Osteoblast (primary cell): ENCODE measurements around the gene POLR2C. TPM values are rescaled to one million over a fixed set of nuclear protein-coding genes. Genes with fewer than 3 reads are reported as not detected.
"Not testable (repeated sequence)": the region's sequence is repeated elsewhere in the genome, so short reads cannot be mapped to it uniquely, and the experiment has no call there.

Experiments
- DNase-seq: peaks from one replicate; pipeline ENCODE4 v3.0.0; 2011; ENCODE audit warnings: low spot score, mixed read lengths; ENCODE audit not compliant: insufficient read length; ENCODE audit errors: missing footprints
- H2AFZ ChIP-seq: 2 replicates; pipeline ENCODE4 v1.6.0; 2011; ENCODE audit warnings: mild to moderate bottlenecking, low read length
- H3K27ac ChIP-seq: 2 replicates; pipeline ENCODE4 v1.5.1; 2011; ENCODE audit warnings: mild to moderate bottlenecking, low read depth, low read length, moderate library complexity
- H3K27me3 ChIP-seq: 2 replicates; pipeline ENCODE4 v1.6.0; 2012; ENCODE audit warnings: mild to moderate bottlenecking, control low read depth, inconsistent platforms, low read length, moderate library complexity; ENCODE audit not compliant: insufficient read depth
- H3K36me3 ChIP-seq: 2 replicates; pipeline ENCODE4 v1.5.1; 2011; ENCODE audit warnings: mild to moderate bottlenecking, low read length, control low read depth, moderate library complexity; ENCODE audit not compliant: insufficient read depth
- H3K4me1 ChIP-seq: 2 replicates; pipeline ENCODE4 v1.5.1; 2011; ENCODE audit warnings: mild to moderate bottlenecking, low read length, control low read depth, moderate library complexity; ENCODE audit not compliant: insufficient read depth
- H3K4me2 ChIP-seq: 2 replicates; pipeline ENCODE4 v1.6.0; 2011; ENCODE audit warnings: mild to moderate bottlenecking, low read length; ENCODE audit not compliant: insufficient read depth
- H3K4me3 ChIP-seq: fragments of 200-600 bp; sonication (generic); 3 replicates; pipeline ENCODE4 v1.5.1; 2012; ENCODE audit warnings: mild to moderate bottlenecking, low read length, inconsistent platforms; ENCODE audit not compliant: insufficient read depth
- H3K79me2 ChIP-seq: 2 replicates; pipeline ENCODE4 v1.6.0; 2012; ENCODE audit warnings: mild to moderate bottlenecking, low read length, control low read depth, inconsistent platforms; ENCODE audit not compliant: insufficient read depth
- H3K9me3 ChIP-seq: 2 replicates; pipeline ENCODE4 v1.5.1; 2011; ENCODE audit warnings: low read depth, low read length, control low read depth
- H4K20me1 ChIP-seq: 2 replicates; pipeline ENCODE4 v1.6.0; 2012; ENCODE audit warnings: mild to moderate bottlenecking, low read length, control low read depth; ENCODE audit not compliant: insufficient read depth
- total RNA-seq: library from RNA; depleted of rRNA; stranded (reverse); fragments of >200 nt; gene quantifications from 2 replicates; pipeline ENCODE4 v1.2.3, GENCODE V29; 2012
- TF ChIP-seq, protein P1 (sequence below): IDR thresholded peaks from 2 replicates; pipeline ENCODE4 v1.5.1; 2011; ENCODE audit warnings: mild to moderate bottlenecking, low read depth, low read length, moderate library complexity; ENCODE audit errors: extremely low read depth

POLR2C gene
- total RNA-seq, 1 donor: 95.2 TPM

DNA sequence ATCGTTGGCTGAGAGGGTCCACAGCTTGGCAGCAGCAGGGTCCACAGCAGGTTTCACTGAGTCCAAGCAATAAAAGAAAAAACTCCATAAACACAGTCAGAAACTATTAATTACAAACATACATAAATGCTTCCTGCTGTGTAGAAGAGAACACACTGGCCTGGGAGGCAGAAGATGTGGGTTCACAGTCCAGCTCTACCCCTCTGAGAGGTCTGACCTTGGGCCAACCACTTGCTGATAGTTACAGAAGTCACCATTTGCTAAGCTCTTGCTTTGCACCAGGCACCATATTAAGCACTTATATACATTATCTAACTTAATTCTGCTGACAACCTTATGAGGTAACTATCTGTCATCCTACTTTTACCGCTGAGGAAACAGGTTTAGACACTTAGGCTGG lies 30.0 kb upstream of the POLR2C start:
- no peak overlapping the region for H2AFZ ChIP-seq
- H3K4me3 ChIP-seq: no peak overlapping the region

GRCh38 chr16:57432989-57433388 lies 29.5 kb upstream of the POLR2C start:
- Histone ChIP-seq H3K36me3 (peaks cover 80% of the 10 kb centered on the region), H3K9me3 (no peaks in the 10 kb centered on the region)
- no peak for DNase-seq

More for the DNA sequence above, 30.0 kb upstream of the POLR2C start:
- peaks cover 81% of the 10 kb centered on the region for H3K36me3 ChIP-seq
- TF ChIP-seq, protein P1, sequence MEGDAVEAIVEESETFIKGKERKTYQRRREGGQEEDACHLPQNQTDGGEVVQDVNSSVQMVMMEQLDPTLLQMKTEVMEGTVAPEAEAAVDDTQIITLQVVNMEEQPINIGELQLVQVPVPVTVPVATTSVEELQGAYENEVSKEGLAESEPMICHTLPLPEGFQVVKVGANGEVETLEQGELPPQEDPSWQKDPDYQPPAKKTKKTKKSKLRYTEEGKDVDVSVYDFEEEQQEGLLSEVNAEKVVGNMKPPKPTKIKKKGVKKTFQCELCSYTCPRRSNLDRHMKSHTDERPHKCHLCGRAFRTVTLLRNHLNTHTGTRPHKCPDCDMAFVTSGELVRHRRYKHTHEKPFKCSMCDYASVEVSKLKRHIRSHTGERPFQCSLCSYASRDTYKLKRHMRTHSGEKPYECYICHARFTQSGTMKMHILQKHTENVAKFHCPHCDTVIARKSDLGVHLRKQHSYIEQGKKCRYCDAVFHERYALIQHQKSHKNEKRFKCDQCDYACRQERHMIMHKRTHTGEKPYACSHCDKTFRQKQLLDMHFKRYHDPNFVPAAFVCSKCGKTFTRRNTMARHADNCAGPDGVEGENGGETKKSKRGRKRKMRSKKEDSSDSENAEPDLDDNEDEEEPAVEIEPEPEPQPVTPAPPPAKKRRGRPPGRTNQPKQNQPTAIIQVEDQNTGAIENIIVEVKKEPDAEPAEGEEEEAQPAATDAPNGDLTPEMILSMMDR: no peak
- no peaks in the 10 kb centered on the region for H3K4me1 ChIP-seq
- no peaks in the 10 kb centered on the region for H3K9me3 ChIP-seq
- H3K4me2 ChIP-seq: no peak overlapping the region
- no peak overlapping the region for H3K27ac ChIP-seq
- no peak for DNase-seq
- no peaks in the 10 kb centered on the region for H4K20me1 ChIP-seq
- H3K79me2 ChIP-seq: no peaks in the 10 kb centered on the region
- no peaks in the 10 kb centered on the region for H3K27me3 ChIP-seq

GRCh38 chr16:57434003-57434402 lies 28.5 kb upstream of the POLR2C start:
- Histone ChIP-seq H3K4me2 (no peak overlapping the region), H3K4me3 (no peak overlapping the region), H2AFZ (no peak overlapping the region), H3K9me3 (no peaks in the 10 kb centered on the region), H3K36me3 (peaks cover 83% of the 10 kb centered on the region), H3K79me2 (peaks cover 1% of the 10 kb centered on the region), H4K20me1 (no peaks in the 10 kb centered on the region), H3K27me3 (no peaks in the 10 kb centered on the region), H3K27ac (no peak overlapping the region), H3K4me1 (no peaks in the 10 kb centered on the region)
- TF ChIP-seq, protein P1: no peak
- no peak for DNase-seq

More at GRCh38 chr16:57432989-57433388, 29.5 kb upstream of the POLR2C start:
- no peaks in the 10 kb centered on the region for H4K20me1 ChIP-seq
- TF ChIP-seq, protein P1: no peak
- H3K79me2 ChIP-seq: no peaks in the 10 kb centered on the region
- no peaks in the 10 kb centered on the region for H3K4me1 ChIP-seq
- no peak overlapping the region for H3K4me3 ChIP-seq
- H3K27ac ChIP-seq: no peak overlapping the region
- H3K4me2 ChIP-seq: no peak overlapping the region
- H2AFZ ChIP-seq: no peak overlapping the region
- no peaks in the 10 kb centered on the region for H3K27me3 ChIP-seq

- H3K79me2 ChIP-seq: peaks cover 6% of the 10 kb centered on the region
- no peak overlapping the region for H3K27ac ChIP-seq
- H3K9me3 ChIP-seq: no peaks in the 10 kb centered on the region
- H3K4me3 ChIP-seq: no peak overlapping the region
- no peaks in the 10 kb centered on the region for H3K4me1 ChIP-seq
- no peak overlapping the region for H3K4me2 ChIP-seq
- no peaks in the 10 kb centered on the region for H4K20me1 ChIP-seq
- no peak for DNase-seq
- peaks cover 77% of the 10 kb centered on the region for H3K36me3 ChIP-seq
- H3K27me3 ChIP-seq: no peaks in the 10 kb centered on the region
- TF ChIP-seq, protein P1: no peak
- H2AFZ ChIP-seq: no peak overlapping the region
Measured at GRCh38 chr16:57435838-57436237, 26.6 kb upstream of the POLR2C start.

GRCh38 chr16:57439947-57440346 lies 22.5 kb upstream of the POLR2C start:
- H3K9me3 ChIP-seq, H3K4me2 ChIP-seq, H3K4me3 ChIP-seq, H3K4me1 ChIP-seq, H4K20me1 ChIP-seq, H2AFZ ChIP-seq, H3K27me3 ChIP-seq, DNase-seq, H3K27ac ChIP-seq: not testable (repeated sequence)
- H3K36me3 ChIP-seq: peaks cover 44% of the 10 kb centered on the region
- peaks cover 44% of the 10 kb centered on the region for H3K79me2 ChIP-seq

DNA sequence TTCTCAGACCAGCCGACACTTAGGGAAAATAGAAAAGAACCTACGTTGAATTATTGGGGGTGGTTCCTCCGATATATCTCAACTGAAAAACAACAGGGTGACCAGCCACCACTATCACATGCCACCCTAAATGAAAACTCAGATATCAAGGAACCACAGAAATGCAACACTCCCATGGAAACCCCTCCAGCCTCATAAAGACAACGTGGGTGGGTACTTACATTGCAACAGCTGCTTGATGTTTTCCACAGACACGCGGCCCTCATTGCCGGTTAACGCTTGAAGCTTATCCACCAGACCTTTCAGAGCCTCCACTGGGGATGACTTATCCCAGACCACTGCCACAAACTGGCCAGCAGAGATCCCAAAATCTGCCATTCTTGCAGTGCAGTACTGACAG lies 21.9 kb upstream of the POLR2C start:
- peaks cover 40% of the 10 kb centered on the region for H3K36me3 ChIP-seq
- not testable (repeated sequence) for H3K27ac ChIP-seq

More for the DNA sequence above, 21.9 kb upstream of the POLR2C start:
- H2AFZ ChIP-seq, H4K20me1 ChIP-seq, H3K4me2 ChIP-seq, H3K9me3 ChIP-seq, H3K4me1 ChIP-seq, H3K4me3 ChIP-seq, DNase-seq, H3K27me3 ChIP-seq: not testable (repeated sequence)
- peaks cover 50% of the 10 kb centered on the region for H3K79me2 ChIP-seq
